Right lobe of liver (tissue), 6 donors: ENCODE data around the gene PTPN5. TPM values are rescaled to one million over a fixed set of nuclear protein-coding genes. Genes with fewer than 3 reads are reported as not detected.

Experiments used
- ATAC-seq, 4 donors: fragments of 200-7000 bp; cut with Tn5 transposase; one replicate each; pipeline ENCODE4 v1.9.1; 2020; ENCODE audit warnings: mild to moderate bottlenecking in 4 of 4, moderate library complexity in 4 of 4
- DNase-seq, 3 donors: peaks; one replicate each; pipeline ENCODE4 v3.0.0-alpha.2; 2020
- H3K27ac ChIP-seq, 3 donors: fragments of 200-600 bp; one replicate each; pipeline ENCODE4 v1.8.0; 2022
- H3K27me3 ChIP-seq, 2 donors: fragments of 200-600 bp; one replicate each; pipeline ENCODE4 v1.8.0; 2022
- H3K36me3 ChIP-seq, 4 donors: fragments of 200-600 bp; sonication (generic) in 1 of 4; one replicate each; pipeline versions ENCODE4 v1.5.1 to v1.8.0; 2017 to 2022; ENCODE audit warnings: control low read depth in 1 of 4
- H3K4me1 ChIP-seq, 4 donors: fragments of 200-600 bp; sonication (generic) in 1 of 4; one replicate each; pipeline versions ENCODE4 v1.5.1 to v1.8.0; 2017 to 2022; ENCODE audit warnings: control low read depth in 1 of 4
- H3K4me3 ChIP-seq, 3 donors: fragments of 200-600 bp; one replicate each; pipeline ENCODE4 v1.8.0; 2022
- H3K9me3 ChIP-seq, 4 donors: fragments of 200-600 bp; sonication (generic) in 1 of 4; one replicate each; pipeline versions ENCODE4 v1.5.1 to v1.8.0; 2017 to 2022; ENCODE audit warnings: control low read depth in 1 of 4
- POLR2A ChIP-seq: fragments of 450-650 bp; IDR thresholded peaks from one replicate; pipeline ENCODE4 v1.6.1; 2017; ENCODE audit warnings: antibody characterized with exemption, mild to moderate bottlenecking
- WGBS: methylation state at CpG from one replicate; pipeline ENCODE4 v1.1.6; 2018; ENCODE audit warnings: low coverage, low lambda C conversion rate; ENCODE audit not compliant: insufficient coverage; ENCODE audit errors: missing lambda C conversion rate; 5-methylcytosine and 5-hydroxymethylcytosine counted together
- intact Hi-C, 2 donors: fragments of 100-400 bp; cut with DNase I; formaldehyde crosslinking; loops; one replicate each; pipeline versions ENCODE4 v1.11.2 to v1.14.1; 2022
- total RNA-seq, 6 experiments: library from RNA; depleted of rRNA in 2 of 6; stranded (reverse); fragments of >200 nt in 2 of 6; fragmentation: NEBNext Ultra II Directional in 3 of 6; extraction: Animal tissue kit (Norgen Biotek cat#: 25700) in 3 of 6; gene quantifications; one replicate each; pipeline versions ENCODE4 v1.1.0 to v1.2.4, GENCODE V29; 2016 to 2023
- TF ChIP-seq, protein P1 (sequence below), 4 donors: fragments of 200-600 bp in 3 of 4; fragments of 450-650 bp in 1 of 4; IDR thresholded peaks; one replicate each; pipeline versions ENCODE4 v1.5.1 to v1.8.0; 2016 to 2022; ENCODE audit warnings: antibody characterized with exemption in 4 of 4, mild to moderate bottlenecking in 2 of 4
- donor health status: DM: no; HTN: yes; CAD: no.
- donor health status: DM: no; HTN: no; CAD: no.
- donor health status: DM: no; HTN: no; CAD: no.
- donor health status: DM: no; HTN: yes; CAD: no.
- donor health status: DM: no; HTN: yes; CAD: no.

PTPN5 gene
- total RNA-seq, 6 experiments from 2014 or later, result not detected

DNA sequence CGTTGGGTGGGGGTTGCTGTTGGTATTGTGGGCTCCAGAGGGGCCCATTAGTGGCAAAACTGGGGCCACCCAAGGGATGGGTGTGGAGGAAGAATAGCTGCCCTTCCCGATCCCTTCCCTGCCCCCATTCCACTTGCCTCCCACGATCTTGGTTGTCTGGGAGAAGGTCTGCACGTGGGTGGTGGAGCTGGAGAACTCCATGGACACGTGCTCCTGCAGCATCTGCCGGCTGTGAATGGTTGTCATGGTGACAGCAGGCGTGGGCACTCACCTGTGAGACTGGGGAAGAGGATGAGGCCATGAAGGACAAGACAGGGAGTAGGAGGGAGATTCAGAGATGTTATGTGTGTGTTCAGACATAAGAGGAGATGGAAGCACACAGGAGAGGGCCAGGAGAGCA lies 67.6 kb downstream of the PTPN5 start:
- ATAC-seq, result no peak
- peaks cover 0 to 8% (median 0%) of the 10 kb centered on the region in 4 donors for H3K4me1 ChIP-seq
- TF ChIP-seq, protein P1, sequence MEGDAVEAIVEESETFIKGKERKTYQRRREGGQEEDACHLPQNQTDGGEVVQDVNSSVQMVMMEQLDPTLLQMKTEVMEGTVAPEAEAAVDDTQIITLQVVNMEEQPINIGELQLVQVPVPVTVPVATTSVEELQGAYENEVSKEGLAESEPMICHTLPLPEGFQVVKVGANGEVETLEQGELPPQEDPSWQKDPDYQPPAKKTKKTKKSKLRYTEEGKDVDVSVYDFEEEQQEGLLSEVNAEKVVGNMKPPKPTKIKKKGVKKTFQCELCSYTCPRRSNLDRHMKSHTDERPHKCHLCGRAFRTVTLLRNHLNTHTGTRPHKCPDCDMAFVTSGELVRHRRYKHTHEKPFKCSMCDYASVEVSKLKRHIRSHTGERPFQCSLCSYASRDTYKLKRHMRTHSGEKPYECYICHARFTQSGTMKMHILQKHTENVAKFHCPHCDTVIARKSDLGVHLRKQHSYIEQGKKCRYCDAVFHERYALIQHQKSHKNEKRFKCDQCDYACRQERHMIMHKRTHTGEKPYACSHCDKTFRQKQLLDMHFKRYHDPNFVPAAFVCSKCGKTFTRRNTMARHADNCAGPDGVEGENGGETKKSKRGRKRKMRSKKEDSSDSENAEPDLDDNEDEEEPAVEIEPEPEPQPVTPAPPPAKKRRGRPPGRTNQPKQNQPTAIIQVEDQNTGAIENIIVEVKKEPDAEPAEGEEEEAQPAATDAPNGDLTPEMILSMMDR (IDR thresholded peaks at IDR 0.05), result no peak
- TF ChIP-seq POLR2A, result no peak
- no peak overlapping the region for H3K27ac ChIP-seq
- WGBS, result 39% methylated on average over 4 of the region's 7 CpGs
- no peaks in the 10 kb centered on the region for H3K36me3 ChIP-seq
- no peak for DNase-seq
- H3K9me3 ChIP-seq, result no peaks in the 10 kb centered on the region
- no peak overlapping the region for H3K4me3 ChIP-seq
- intact Hi-C loops, result no loop called here
- no peaks in the 10 kb centered on the region for H3K27me3 ChIP-seq

DNA sequence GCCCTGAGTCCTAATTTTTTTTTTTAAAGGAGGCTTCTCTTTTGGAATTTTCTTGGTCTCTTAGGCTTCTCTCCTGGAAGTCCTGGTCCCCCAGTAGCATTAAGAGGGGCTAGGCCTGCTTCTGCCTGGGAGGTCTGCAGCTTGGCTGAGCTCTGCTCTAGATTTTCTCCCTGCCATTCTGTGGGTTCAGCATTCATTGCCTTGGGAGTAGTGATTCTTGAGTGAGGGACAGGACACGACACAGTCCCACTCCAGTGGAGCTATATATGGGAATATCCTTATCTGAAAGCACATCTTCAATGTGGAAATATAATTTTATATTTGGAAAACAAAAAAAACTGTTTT lies 69.3 kb downstream of the PTPN5 start:
- ATAC-seq, result no peak
- TF ChIP-seq, protein P1 (IDR thresholded peaks at IDR 0.05), result peak in 2 of 4 donors; percentile 2 to 16
- no peak for TF ChIP-seq POLR2A
- Histone ChIP-seq H3K27ac (no peak overlapping the region), H3K27me3 (no peaks in the 10 kb centered on the region), H3K36me3 (no peaks in the 10 kb centered on the region), H3K4me3 (no peak overlapping the region), H3K4me1 (peaks cover 0 to 8% (median 0%) of the 10 kb centered on the region in 4 donors), H3K9me3 (no peaks in the 10 kb centered on the region)
- no peak for DNase-seq
- intact Hi-C loops, result no loop called here
- WGBS, result 57% methylated on average over 1 of the region's 1 CpG

DNA sequence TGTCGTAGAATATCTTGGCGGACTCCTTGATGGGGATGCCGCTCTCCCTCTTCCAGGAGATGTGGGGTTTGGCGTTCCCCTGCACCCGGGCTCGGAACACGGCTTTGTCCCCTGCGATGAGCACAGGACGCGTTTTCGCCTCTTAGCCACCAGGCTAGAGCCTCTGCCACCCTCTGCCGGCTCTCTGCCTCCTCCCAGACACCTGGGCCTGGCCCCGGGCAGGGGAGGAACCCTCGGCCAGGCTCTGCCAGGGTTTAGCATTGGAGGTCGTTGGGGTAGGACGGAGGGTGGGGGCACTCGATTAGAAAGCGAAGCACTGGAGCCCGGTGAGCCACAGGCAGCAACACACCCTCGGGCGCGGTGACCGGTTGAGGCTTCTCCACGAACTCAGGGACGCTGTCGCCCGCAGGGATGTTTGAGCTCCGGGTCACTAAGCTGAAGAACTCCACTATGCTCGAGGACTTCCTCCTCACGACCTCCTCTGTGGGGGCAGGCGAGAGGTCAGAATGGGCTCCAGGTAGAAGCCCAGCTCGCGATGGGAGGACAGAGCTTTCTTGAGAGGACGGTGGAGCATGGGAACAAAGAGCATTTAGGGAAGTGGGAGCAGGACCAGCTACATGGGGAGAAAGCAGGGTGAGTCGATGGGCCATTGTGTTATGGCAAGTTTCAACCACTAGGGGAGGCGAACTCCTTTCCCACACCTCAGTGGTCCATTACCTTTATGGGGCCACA lies 69.9 kb downstream of the PTPN5 start:
- 4% methylated on average over 20 of the region's 36 CpGs for WGBS
- peak overlapping the region; percentile 19 to 54 (median 41) for H3K4me3 ChIP-seq
- no peaks in the 10 kb centered on the region for H3K9me3 ChIP-seq
- ATAC-seq (peak; percentile 70 to 81 (median 80)), DNase-seq (peak in 1 of 3 donors; percentile 63)
- peak overlapping the region in 1 of 3 donors; percentile 4 for H3K27ac ChIP-seq
- intact Hi-C loops, result no loop called here
- peaks cover 0 to 8% (median 0%) of the 10 kb centered on the region in 4 donors for H3K4me1 ChIP-seq
- no peaks in the 10 kb centered on the region for H3K27me3 ChIP-seq
- no peaks in the 10 kb centered on the region for H3K36me3 ChIP-seq
- no peak for TF ChIP-seq POLR2A
- TF ChIP-seq, protein P1 (IDR thresholded peaks at IDR 0.05), result peak; percentile 55 to 68 (median 62)

DNA sequence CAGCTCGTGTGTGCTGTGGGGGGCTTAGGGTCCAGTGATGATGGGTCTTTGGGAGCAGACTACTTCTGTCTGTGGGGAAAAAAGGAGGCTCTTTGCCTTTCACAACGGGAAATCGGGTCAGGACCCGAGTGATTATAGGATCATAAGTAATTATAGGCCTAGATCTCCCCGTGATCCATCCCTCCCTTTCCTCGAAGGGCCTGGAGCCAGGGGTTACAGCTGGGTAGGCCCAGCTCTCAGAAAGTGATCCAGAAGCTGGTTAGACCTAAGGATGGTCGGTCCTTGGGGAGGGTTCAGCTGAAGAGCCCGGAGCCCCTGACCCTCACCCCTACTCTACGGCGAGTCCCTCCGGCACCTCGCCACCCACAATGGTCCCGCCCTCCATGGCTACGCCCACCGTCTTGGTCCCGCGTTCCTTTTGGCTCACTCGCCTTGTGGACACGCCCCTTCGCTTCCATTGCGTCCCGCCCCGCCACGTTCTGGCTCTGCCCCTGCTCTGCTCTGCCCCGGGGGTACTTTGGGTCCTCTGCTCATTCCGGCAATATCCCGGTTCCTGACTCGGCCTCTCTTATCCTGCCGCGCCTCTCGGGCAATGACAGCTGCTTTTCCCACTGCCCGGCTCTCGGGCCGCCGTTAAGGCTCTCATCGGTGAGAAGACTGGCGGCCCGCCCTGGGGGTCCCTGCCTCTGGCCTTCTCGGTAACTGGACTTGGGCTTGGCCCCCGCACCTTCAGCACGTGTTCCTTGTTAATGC lies 70.6 kb downstream of the PTPN5 start:
- Histone ChIP-seq H3K36me3 (no peaks in the 10 kb centered on the region), H3K27ac (peak overlapping the region in 1 of 3 donors; percentile 4), H3K4me1 (peaks cover 0 to 8% (median 0%) of the 10 kb centered on the region in 4 donors), H3K4me3 (peak overlapping the region; percentile 19 to 54 (median 41)), H3K27me3 (no peaks in the 10 kb centered on the region), H3K9me3 (no peaks in the 10 kb centered on the region)
- ATAC-seq, result peak; percentile 78 to 90 (median 84)
- DNase-seq, result peak; percentile 66 to 76 (median 74)
- intact Hi-C loops, result no loop called here
- no peak for TF ChIP-seq POLR2A
- TF ChIP-seq, protein P1 (IDR thresholded peaks at IDR 0.05), result no peak
- whole genome bisulfite sequencing, result 13% methylated on average over 20 of the region's 41 CpGs
